Breast epithelium (tissue), 4 donors: ENCODE results near the gene DNAJC6. TPM values are rescaled to one million over a fixed set of nuclear protein-coding genes. Genes with fewer than 3 reads are reported as not detected.

Experiments
- DNase-seq, 2 donors: peaks; one replicate each; pipeline ENCODE4 v3.0.0-alpha.2; 2019; ENCODE audit warnings: low spot score in 2 of 2
- H3K27ac ChIP-seq, 2 donors: fragments of 200-600 bp; sonication (generic) in 1 of 2; one replicate each; pipeline ENCODE4 v1.5.1; 2016 to 2019; ENCODE audit warnings: mild to moderate bottlenecking in 1 of 2
- H3K27me3 ChIP-seq, 2 donors: fragments of 200-600 bp; sonication (generic) in 1 of 2; one replicate each; pipeline versions ENCODE4 v1.5.1 to v1.6.0; 2017 to 2019; ENCODE audit warnings: control low read depth in 1 of 2, mild to moderate bottlenecking in 1 of 2
- H3K36me3 ChIP-seq: fragments of 200-600 bp; one replicate; pipeline ENCODE4 v1.5.1; 2019
- H3K4me1 ChIP-seq, 2 donors: fragments of 200-600 bp; sonication (generic); one replicate each; pipeline ENCODE4 v1.5.1; 2016 to 2019; ENCODE audit warnings: control low read depth in 1 of 2
- H3K4me3 ChIP-seq, 3 donors: fragments of 200-600 bp; sonication (generic); 1 replicate in 2 of 3; 2 replicates in 1 of 3; pipeline ENCODE4 v1.5.1; 2016 to 2019; ENCODE audit warnings: mild to moderate bottlenecking in 3 of 3, moderate library complexity in 2 of 3
- H3K9me3 ChIP-seq, 2 donors: fragments of 200-600 bp; sonication (generic) in 1 of 2; one replicate each; pipeline ENCODE4 v1.5.1; 2016 to 2019; ENCODE audit warnings: control low read depth in 1 of 2
- CTCF ChIP-seq, 3 donors: fragments of 450-650 bp; IDR thresholded peaks; one replicate each; pipeline ENCODE4 v1.5.1; 2016 to 2017; ENCODE audit warnings: antibody characterized with exemption in 3 of 3, mild to moderate bottlenecking in 3 of 3, moderate library complexity in 3 of 3
- POLR2A ChIP-seq: fragments of 450-650 bp; IDR thresholded peaks from one replicate; pipeline ENCODE4 v1.6.1; 2016; ENCODE audit warnings: antibody characterized with exemption, mild to moderate bottlenecking, moderate library complexity
- POLR2AphosphoS5 ChIP-seq, 3 donors: sonication (generic); formaldehyde crosslinking; IDR thresholded peaks; one replicate each; pipeline ENCODE4 v1.6.1; 2017; ENCODE audit warnings: antibody characterized with exemption in 3 of 3
- intact Hi-C: fragments of 100-400 bp; cut with DNase I; formaldehyde crosslinking; loops from one replicate; pipeline ENCODE4 v1.15.1; 2023; ENCODE audit warnings: low total_unique reads
- total RNA-seq, 3 donors: library from RNA; depleted of rRNA; stranded (reverse); fragments of >200 nt; gene quantifications; one replicate each; pipeline ENCODE4 v1.1.0, GENCODE V29; 2016

DNAJC6 gene
- total RNA-seq, 3 donors from 2014 or later, result 0.96 to 6.2 (median 4.2) TPM

GRCh38 chr1:65267683-65268082 is 41.7 kb upstream of the DNAJC6 start:
- H3K36me3 ChIP-seq, result no peaks in the 10 kb centered on the region
- no peak overlapping the region for H3K27ac ChIP-seq
- DNase-seq, result no peak
- no peaks in the 10 kb centered on the region for H3K27me3 ChIP-seq
- H3K4me3 ChIP-seq, result no peak overlapping the region
- H3K4me1 ChIP-seq, result peaks cover 4% of the 10 kb centered on the region in 2 donors
- no peaks in the 10 kb centered on the region for H3K9me3 ChIP-seq
- no peak for TF ChIP-seq CTCF (IDR thresholded peaks at IDR 0.05)
- no peak for TF ChIP-seq POLR2A
- no peak for TF ChIP-seq POLR2AphosphoS5 (IDR thresholded peaks at IDR 0.05)
- intact Hi-C loops, result no loop called here

- intact Hi-C loops, result no loop called here
- H3K36me3 ChIP-seq, result no peaks in the 10 kb centered on the region
Observed at GRCh38 chr1:65269612-65270011, 39.7 kb upstream of the DNAJC6 start.

GRCh38 chr1:65276197-65276939 is 33.0 kb upstream of the DNAJC6 start:
- Histone ChIP-seq H3K4me1 (no peaks in the 10 kb centered on the region), H3K27ac (no peak overlapping the region)

More at GRCh38 chr1:65269612-65270011, 39.7 kb upstream of the DNAJC6 start:
- TF ChIP-seq POLR2A, result no peak
- TF ChIP-seq POLR2AphosphoS5 (IDR thresholded peaks at IDR 0.05), result no peak
- TF ChIP-seq CTCF (IDR thresholded peaks at IDR 0.05), result no peak
- H3K27me3 ChIP-seq, result no peaks in the 10 kb centered on the region
- DNase-seq, result no peak
- H3K27ac ChIP-seq, result no peak overlapping the region
- H3K9me3 ChIP-seq, result no peaks in the 10 kb centered on the region
- no peak overlapping the region for H3K4me3 ChIP-seq
- peaks cover 3 to 4% of the 10 kb centered on the region in 2 donors for H3K4me1 ChIP-seq

GRCh38 chr1:65277605-65278347 is 31.6 kb upstream of the DNAJC6 start:
- Histone ChIP-seq H3K4me3 (no peak overlapping the region), H3K36me3 (no peaks in the 10 kb centered on the region), H3K27me3 (no peaks in the 10 kb centered on the region), H3K4me1 (no peaks in the 10 kb centered on the region), H3K9me3 (no peaks in the 10 kb centered on the region), H3K27ac (no peak overlapping the region)
- DNase-seq, result no peak
- TF ChIP-seq POLR2A (no peak), CTCF (IDR thresholded peaks at IDR 0.05) (no peak), POLR2AphosphoS5 (IDR thresholded peaks at IDR 0.05) (no peak)
- intact Hi-C loops, result no loop called here

More at GRCh38 chr1:65276197-65276939, 33.0 kb upstream of the DNAJC6 start:
- H3K27me3 ChIP-seq, result no peaks in the 10 kb centered on the region
- intact Hi-C loops, result no loop called here
- no peaks in the 10 kb centered on the region for H3K9me3 ChIP-seq
- no peak for TF ChIP-seq POLR2AphosphoS5 (IDR thresholded peaks at IDR 0.05)
- no peak for TF ChIP-seq CTCF (IDR thresholded peaks at IDR 0.05)
- no peak for TF ChIP-seq POLR2A
- H3K4me3 ChIP-seq, result no peak overlapping the region
- no peak for DNase-seq
- no peaks in the 10 kb centered on the region for H3K36me3 ChIP-seq
